Measurements from ENCODE around the gene PSMB7.

PSMB7 gene

GRCh38 chr9:124304285-124304684 is 111.0 kb downstream of the PSMB7 start:
- H3K9me3 ChIP-seq (ENCODE audit: control insufficient read depth, insufficient read depth, low read depth, low read length) = no peaks in the 10 kb centered on the region
- CTCF ChIA-PET = interaction anchor here (0.7 to 2.6 kb wide), 3 partner anchors 16 to 178 kb away, joined by 4 to 7 read pairs (median 4); no protein-coding TSS in a partner anchor
- TF ChIP-seq PRDM4 (tag by site-specific recombination; IDR thresholded peaks at IDR 0.05) (no peak), SETDB1 (IDR thresholded peaks at IDR 0.05; ENCODE audit: insufficient read length, low read length) (no peak), PBX3 (CRISPR knock-in tag; IDR thresholded peaks at IDR 0.05) (no peak), ZNF37A (tag by site-specific recombination; IDR thresholded peaks at IDR 0.05) (no peak), ZNF704 (tag by site-specific recombination; IDR thresholded peaks at IDR 0.05) (no peak), ZFP3 (tag by site-specific recombination; IDR thresholded peaks at IDR 0.05; ENCODE audit: low read depth) (no peak), MYNN (tag by site-specific recombination; IDR thresholded peaks at IDR 0.05; ENCODE audit: borderline replicate concordance) (no peak), HOXD13 (CRISPR knock-in tag; IDR thresholded peaks at IDR 0.05; ENCODE audit: borderline replicate concordance) (no peak), BCL11B (tag by site-specific recombination; IDR thresholded peaks at IDR 0.05; ENCODE audit: low read depth) (no peak), ZNF514 (tag by site-specific recombination; IDR thresholded peaks at IDR 0.05) (no peak), ZBTB7A (tag by site-specific recombination; IDR thresholded peaks at IDR 0.05; ENCODE audit: low read depth) (no peak), ZNF184 (tag by site-specific recombination; IDR thresholded peaks at IDR 0.05) (no peak), ZNF266 (tag by site-specific recombination; IDR thresholded peaks at IDR 0.05; ENCODE audit: low read depth) (no peak), GLI2 (tag by site-specific recombination; IDR thresholded peaks at IDR 0.05; ENCODE audit: borderline replicate concordance, low read depth) (no peak), ZNF214 (tag by site-specific recombination; IDR thresholded peaks at IDR 0.05; ENCODE audit: borderline replicate concordance) (no peak), EGR2 (tag by site-specific recombination; IDR thresholded peaks at IDR 0.05; ENCODE audit: low read depth) (no peak), ZNF639 (tag by site-specific recombination; IDR thresholded peaks at IDR 0.05) (no peak), ZSCAN18 (tag by site-specific recombination; IDR thresholded peaks at IDR 0.05) (no peak)
- H3K36me3 ChIP-seq (ENCODE audit: control insufficient read depth in 2 of 2, insufficient read depth in 1 of 2, low read length in 2 of 2) = peaks cover 0 to 13% of the 10 kb centered on the region in 2 experiments; a peak in 1 of 3 replicates
- H3K4me1 ChIP-seq (ENCODE audit: control insufficient read depth, insufficient read depth, low read length) = no peaks in the 10 kb centered on the region
- POLR2A ChIA-PET = interaction anchor here (0.5 kb wide), 1 partner anchor 563 kb away, joined by 5 read pairs; no protein-coding TSS in a partner anchor
- H3K4me3 ChIP-seq (ENCODE audit: low read depth, low read length) = no peak overlapping the region
- H3K27ac ChIP-seq (ENCODE audit: extremely low read depth, low read depth, low read length) = no peak overlapping the region

Data from HEK293 (cell line).